ENCODE results near the gene PIWIL4. TPM values are rescaled to one million over a fixed set of nuclear protein-coding genes. Genes with fewer than 3 reads are reported as not detected.
"Not testable (repeated sequence)": the region's sequence is repeated elsewhere in the genome, so short reads cannot be mapped to it uniquely, and the experiment has no call there.

Gene PIWIL4
- polyA plus RNA-seq, 6 donors from 2014 or later: 0.33 to 0.89 (median 0.59) TPM; not detected in 2

DNA sequence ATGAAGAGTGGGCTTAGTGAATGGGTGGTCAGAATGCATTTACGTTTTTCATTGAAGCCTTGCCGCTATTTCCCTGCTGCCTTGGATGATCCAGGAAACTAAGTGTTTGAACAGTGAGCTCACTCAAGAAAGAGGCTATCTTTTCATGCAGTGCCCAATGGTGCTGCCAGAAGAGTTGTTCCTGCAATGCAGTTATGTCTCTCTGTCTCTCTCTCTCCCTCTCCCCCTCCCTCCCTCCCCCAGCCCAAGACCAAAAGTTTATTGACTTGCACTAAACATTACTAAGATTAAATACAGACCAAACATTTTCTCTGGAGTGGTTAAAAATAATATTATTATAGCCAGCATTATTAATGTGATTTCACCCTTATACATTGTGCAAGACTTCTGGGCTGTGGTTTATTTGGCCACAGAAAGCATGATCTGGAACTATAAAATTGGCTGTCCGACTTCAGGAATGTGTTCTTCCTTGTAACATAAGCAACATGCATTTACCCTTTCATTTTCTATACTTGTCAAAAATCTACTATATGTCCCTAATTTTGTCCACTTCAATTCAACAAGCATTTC is 30.1 kb upstream of the PIWIL4 start:
- H3K4me1 Mint-ChIP-seq: no peaks in the 10 kb centered on the region
- H3K9me3 Mint-ChIP-seq: no peaks in the 10 kb centered on the region
- H3K27me3 Mint-ChIP-seq: peaks cover 5 to 18% (median 6%) of the 10 kb centered on the region in 3 donors
- ATAC-seq (ENCODE audit: low read depth in 2 of 2) (no peak), DNase-seq (no peak)
- H3K4me3 Mint-ChIP-seq: no peak overlapping the region
- H3K27ac Mint-ChIP-seq: no peak overlapping the region
- no peaks in the 10 kb centered on the region for H3K36me3 Mint-ChIP-seq

DNA sequence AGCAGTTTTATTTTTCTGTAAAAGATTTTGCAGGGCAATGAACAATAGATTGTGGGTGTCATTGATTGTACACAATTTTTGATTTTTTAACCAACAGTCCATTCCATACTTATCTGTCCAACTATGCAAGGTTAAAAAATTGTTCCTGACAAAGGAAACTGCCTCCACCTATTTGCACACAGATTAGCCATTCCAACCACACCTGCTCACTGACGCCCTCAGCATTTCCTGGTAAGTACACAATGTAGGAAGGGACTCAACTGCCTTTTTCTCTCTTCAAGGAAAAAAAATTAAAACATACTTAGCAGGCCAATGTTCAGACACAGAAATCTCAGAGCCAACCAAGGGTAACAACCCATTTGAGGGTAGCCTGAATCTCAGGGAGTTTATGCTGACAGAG is 27.7 kb upstream of the PIWIL4 start:
- H3K36me3 Mint-ChIP-seq: no peaks in the 10 kb centered on the region
- DNase-seq (no peak), ATAC-seq (ENCODE audit: low read depth in 2 of 2) (no peak)
- no peaks in the 10 kb centered on the region for H3K9me3 Mint-ChIP-seq
- peaks cover 8 to 13% (median 12%) of the 10 kb centered on the region in 3 donors for H3K4me1 Mint-ChIP-seq
- H3K27ac Mint-ChIP-seq: no peak overlapping the region
- H3K4me3 Mint-ChIP-seq: no peak overlapping the region
- H3K27me3 Mint-ChIP-seq: peaks cover 5 to 18% (median 6%) of the 10 kb centered on the region in 3 donors

GRCh38 chr11:94543695-94544645 is 23.2 kb upstream of the PIWIL4 start, which contains the start of gene FUT4:
Gene FUT4 (plus strand): TSS chr11:94543921. CDS start chr11:94544134, 213 bp downstream.
- H3K27ac Mint-ChIP-seq: peak within 1 kb of the TSS; percentile 94 to 99 (median 98)
- ATAC-seq (ENCODE audit: low read depth in 2 of 2): peak; percentile 71 to 73
- H3K4me1 Mint-ChIP-seq: peaks cover 16 to 33% (median 32%) of the 10 kb centered on the region in 3 donors
- H3K36me3 Mint-ChIP-seq: no peaks in the 10 kb centered on the region
- DNase-seq: peak; percentile 67
- H3K9me3 Mint-ChIP-seq: no peaks in the 10 kb centered on the region
- peaks cover 0 to 12% (median 0%) of the 10 kb centered on the region in 3 donors for H3K27me3 Mint-ChIP-seq
- H3K4me3 Mint-ChIP-seq: peak within 1 kb of the TSS; percentile 83 to 99 (median 99)

DNA sequence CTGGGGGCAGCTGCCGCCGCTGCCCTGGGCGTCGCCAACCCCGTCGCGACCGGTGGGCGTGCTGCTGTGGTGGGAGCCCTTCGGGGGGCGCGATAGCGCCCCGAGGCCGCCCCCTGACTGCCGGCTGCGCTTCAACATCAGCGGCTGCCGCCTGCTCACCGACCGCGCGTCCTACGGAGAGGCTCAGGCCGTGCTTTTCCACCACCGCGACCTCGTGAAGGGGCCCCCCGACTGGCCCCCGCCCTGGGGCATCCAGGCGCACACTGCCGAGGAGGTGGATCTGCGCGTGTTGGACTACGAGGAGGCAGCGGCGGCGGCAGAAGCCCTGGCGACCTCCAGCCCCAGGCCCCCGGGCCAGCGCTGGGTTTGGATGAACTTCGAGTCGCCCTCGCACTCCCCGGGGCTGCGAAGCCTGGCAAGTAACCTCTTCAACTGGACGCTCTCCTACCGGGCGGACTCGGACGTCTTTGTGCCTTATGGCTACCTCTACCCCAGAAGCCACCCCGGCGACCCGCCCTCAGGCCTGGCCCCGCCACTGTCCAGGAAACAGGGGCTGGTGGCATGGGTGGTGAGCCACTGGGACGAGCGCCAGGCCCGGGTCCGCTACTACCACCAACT is 22.4 kb upstream of the PIWIL4 start:
- no peaks in the 10 kb centered on the region for H3K36me3 Mint-ChIP-seq
- peaks cover 0 to 12% (median 0%) of the 10 kb centered on the region in 3 donors for H3K27me3 Mint-ChIP-seq
- peak overlapping the region in 2 of 6 donors; percentile 20 to 27 for H3K27ac Mint-ChIP-seq
- H3K9me3 Mint-ChIP-seq: no peaks in the 10 kb centered on the region
- peak overlapping the region; percentile 71 to 98 (median 81) for H3K4me3 Mint-ChIP-seq
- H3K4me1 Mint-ChIP-seq: peaks cover 16 to 33% (median 32%) of the 10 kb centered on the region in 3 donors
- peak in 1 of 2 donors; percentile 16 for ATAC-seq (ENCODE audit: low read depth in 2 of 2)
- no peak for DNase-seq

DNA sequence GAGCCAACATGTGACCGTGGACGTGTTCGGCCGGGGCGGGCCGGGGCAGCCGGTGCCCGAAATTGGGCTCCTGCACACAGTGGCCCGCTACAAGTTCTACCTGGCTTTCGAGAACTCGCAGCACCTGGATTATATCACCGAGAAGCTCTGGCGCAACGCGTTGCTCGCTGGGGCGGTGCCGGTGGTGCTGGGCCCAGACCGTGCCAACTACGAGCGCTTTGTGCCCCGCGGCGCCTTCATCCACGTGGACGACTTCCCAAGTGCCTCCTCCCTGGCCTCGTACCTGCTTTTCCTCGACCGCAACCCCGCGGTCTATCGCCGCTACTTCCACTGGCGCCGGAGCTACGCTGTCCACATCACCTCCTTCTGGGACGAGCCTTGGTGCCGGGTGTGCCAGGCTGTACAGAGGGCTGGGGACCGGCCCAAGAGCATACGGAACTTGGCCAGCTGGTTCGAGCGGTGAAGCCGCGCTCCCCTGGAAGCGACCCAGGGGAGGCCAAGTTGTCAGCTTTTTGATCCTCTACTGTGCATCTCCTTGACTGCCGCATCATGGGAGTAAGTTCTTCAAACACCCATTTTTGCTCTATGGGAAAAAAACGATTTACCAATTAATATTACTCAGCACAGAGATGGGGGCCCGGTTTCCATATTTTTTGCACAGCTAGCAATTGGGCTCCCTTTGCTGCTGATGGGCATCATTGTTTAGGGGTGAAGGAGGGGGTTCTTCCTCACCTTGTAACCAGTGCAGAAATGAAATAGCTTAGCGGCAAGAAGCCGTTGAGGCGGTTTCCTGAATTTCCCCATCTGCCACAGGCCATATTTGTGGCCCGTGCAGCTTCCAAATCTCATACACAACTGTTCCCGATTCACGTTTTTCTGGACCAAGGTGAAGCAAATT is 21.7 kb upstream of the PIWIL4 start:
- DNase-seq (no peak), ATAC-seq (ENCODE audit: low read depth in 2 of 2) (no peak)
- Mint-ChIP-seq H3K9me3 (no peaks in the 10 kb centered on the region), H3K27me3 (peaks cover 0 to 12% (median 0%) of the 10 kb centered on the region in 3 donors), H3K36me3 (no peaks in the 10 kb centered on the region), H3K27ac (peak overlapping the region in 4 of 6 donors; percentile 42 to 75 (median 53)), H3K4me1 (peaks cover 20 to 36% (median 36%) of the 10 kb centered on the region in 3 donors), H3K4me3 (peak overlapping the region; percentile 71 to 98 (median 81))

GRCh38 chr11:94546162-94546470 is 21.1 kb upstream of the PIWIL4 start:
- Mint-ChIP-seq H3K36me3 (no peaks in the 10 kb centered on the region), H3K4me1 (peaks cover 21 to 39% (median 38%) of the 10 kb centered on the region in 3 donors)

GRCh38 chr11:94546886-94547285 is 20.3 kb upstream of the PIWIL4 start:
- ATAC-seq (ENCODE audit: low read depth in 2 of 2) (no peak), DNase-seq (no peak)
- Mint-ChIP-seq H3K36me3 (no peaks in the 10 kb centered on the region), H3K9me3 (no peaks in the 10 kb centered on the region), H3K4me3 (peak overlapping the region in 5 of 8 donors; percentile 7 to 83 (median 42)), H3K4me1 (peaks cover 21 to 39% (median 38%) of the 10 kb centered on the region in 3 donors), H3K27me3 (no peaks in the 10 kb centered on the region), H3K27ac (peak overlapping the region in 1 of 6 donors; percentile 20)

More at GRCh38 chr11:94546162-94546470, 21.1 kb upstream of the PIWIL4 start:
- ATAC-seq (ENCODE audit: low read depth in 2 of 2) (no peak), DNase-seq (no peak)
- Mint-ChIP-seq H3K27ac (peak overlapping the region in 1 of 6 donors; percentile 49), H3K9me3 (no peaks in the 10 kb centered on the region), H3K4me3 (peak overlapping the region in 7 of 8 donors; percentile 59 to 98 (median 82)), H3K27me3 (peaks cover 0 to 7% (median 0%) of the 10 kb centered on the region in 3 donors)

GRCh38 chr11:94549146-94549545 is 18.0 kb upstream of the PIWIL4 start:
- DNase-seq: no peak
- Mint-ChIP-seq H3K27ac (no peak overlapping the region), H3K4me1 (peaks cover 14 to 27% (median 25%) of the 10 kb centered on the region in 3 donors), H3K27me3 (no peaks in the 10 kb centered on the region), H3K4me3 (no peak overlapping the region), H3K36me3 (no peaks in the 10 kb centered on the region), H3K9me3 (no peaks in the 10 kb centered on the region)
- no peak for ATAC-seq (ENCODE audit: low read depth in 2 of 2)

DNA sequence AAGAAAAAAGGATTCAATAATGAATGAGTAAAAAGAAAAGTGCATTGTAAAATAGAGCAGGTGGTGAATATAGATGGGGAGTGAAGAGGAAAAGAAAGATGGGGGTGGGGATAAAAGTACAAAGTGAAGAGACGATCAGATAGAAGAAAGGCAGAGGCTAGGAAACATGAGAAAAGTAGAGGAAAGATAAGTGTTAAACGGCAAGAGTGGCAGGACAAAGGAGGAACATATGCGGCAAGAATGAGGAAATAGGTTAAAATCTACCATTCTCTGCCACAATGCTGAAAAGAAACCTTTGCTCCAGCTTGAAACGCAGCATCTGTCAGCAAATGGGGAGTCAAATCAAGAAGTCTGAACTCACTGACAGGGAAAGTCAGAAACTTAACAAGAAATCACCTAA is 16.7 kb upstream of the PIWIL4 start:
- no peaks in the 10 kb centered on the region for H3K9me3 Mint-ChIP-seq
- DNase-seq (no peak), ATAC-seq (ENCODE audit: low read depth in 2 of 2) (no peak)
- peaks cover 12 to 25% (median 23%) of the 10 kb centered on the region in 3 donors for H3K4me1 Mint-ChIP-seq
- H3K27ac Mint-ChIP-seq: peak overlapping the region in 2 of 6 donors; percentile 2 to 86
- H3K27me3 Mint-ChIP-seq: no peaks in the 10 kb centered on the region
- H3K4me3 Mint-ChIP-seq: no peak overlapping the region
- no peaks in the 10 kb centered on the region for H3K36me3 Mint-ChIP-seq

DNA sequence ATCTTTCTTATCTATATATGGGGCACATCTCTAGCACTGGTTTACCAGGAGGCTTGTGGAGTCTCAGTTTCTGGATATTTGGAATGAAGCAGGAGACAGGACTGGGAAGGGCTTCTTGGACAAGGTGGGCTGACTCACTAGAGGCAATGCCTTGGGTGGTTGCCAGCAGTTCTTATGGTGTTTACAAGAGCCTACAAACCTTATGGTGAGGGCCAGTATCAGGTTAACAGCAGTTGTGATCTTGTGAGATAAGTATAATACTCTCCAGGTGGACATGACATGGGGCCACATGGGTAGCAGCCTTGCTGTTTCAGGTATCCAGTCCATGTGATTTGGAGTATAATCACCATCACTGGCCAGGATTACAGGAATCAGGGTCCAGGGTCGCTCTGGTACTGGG is 13.2 kb upstream of the PIWIL4 start:
- Mint-ChIP-seq H3K36me3 (no peaks in the 10 kb centered on the region), H3K4me1 (peaks cover 5 to 12% (median 6%) of the 10 kb centered on the region in 3 donors), H3K9me3 (no peaks in the 10 kb centered on the region), H3K27me3 (no peaks in the 10 kb centered on the region), H3K27ac (no peak overlapping the region), H3K4me3 (no peak overlapping the region)
- DNase-seq (no peak), ATAC-seq (ENCODE audit: low read depth in 2 of 2) (no peak)

GRCh38 chr11:94555752-94556329 is 11.3 kb upstream of the PIWIL4 start:
- H3K4me3 Mint-ChIP-seq; H3K9me3 Mint-ChIP-seq; H3K36me3 Mint-ChIP-seq; ATAC-seq (ENCODE audit: low read depth in 2 of 2); DNase-seq; H3K27me3 Mint-ChIP-seq; H3K4me1 Mint-ChIP-seq: not testable (repeated sequence)
- peak overlapping the region in 1 of 6 donors; percentile 30 for H3K27ac Mint-ChIP-seq

DNA sequence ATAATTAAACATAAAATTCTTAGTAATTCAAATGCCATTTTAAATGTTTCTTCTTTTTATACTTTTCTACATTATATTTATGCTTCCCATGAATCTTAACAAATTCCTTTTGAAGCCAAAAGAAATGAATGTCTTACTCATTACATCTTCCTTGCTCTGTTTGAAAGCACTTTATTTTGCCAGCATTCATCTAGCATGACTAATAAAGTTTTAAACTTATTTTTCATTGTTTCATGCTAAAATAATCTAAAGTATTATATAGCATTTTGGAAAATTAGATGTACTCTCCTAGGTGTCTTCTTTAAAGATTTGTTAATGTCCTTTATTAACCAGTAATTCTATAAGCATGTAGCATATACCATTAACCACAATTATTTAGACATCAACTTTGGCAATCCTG is 9.7 kb upstream of the PIWIL4 start:
- DNase-seq (no peak), ATAC-seq (ENCODE audit: low read depth in 2 of 2) (no peak)
- Mint-ChIP-seq H3K4me3 (no peak overlapping the region), H3K27ac (peak overlapping the region in 1 of 6 donors; percentile 38), H3K36me3 (no peaks in the 10 kb centered on the region), H3K4me1 (peaks cover 0 to 6% (median 0%) of the 10 kb centered on the region in 3 donors), H3K27me3 (no peaks in the 10 kb centered on the region), H3K9me3 (no peaks in the 10 kb centered on the region)

Measured in naive B cell (primary cell).